GM12801 (cell line): ENCODE data around the gene USE1.

Experiments
- TF ChIP-seq, protein P1 (sequence below): IDR thresholded peaks from one replicate; pipeline ENCODE4 v1.5.1; 2011; ENCODE audit warnings: control low read depth; ENCODE audit not compliant: insufficient read length; ENCODE audit errors: extremely low read depth

USE1 gene

DNA sequence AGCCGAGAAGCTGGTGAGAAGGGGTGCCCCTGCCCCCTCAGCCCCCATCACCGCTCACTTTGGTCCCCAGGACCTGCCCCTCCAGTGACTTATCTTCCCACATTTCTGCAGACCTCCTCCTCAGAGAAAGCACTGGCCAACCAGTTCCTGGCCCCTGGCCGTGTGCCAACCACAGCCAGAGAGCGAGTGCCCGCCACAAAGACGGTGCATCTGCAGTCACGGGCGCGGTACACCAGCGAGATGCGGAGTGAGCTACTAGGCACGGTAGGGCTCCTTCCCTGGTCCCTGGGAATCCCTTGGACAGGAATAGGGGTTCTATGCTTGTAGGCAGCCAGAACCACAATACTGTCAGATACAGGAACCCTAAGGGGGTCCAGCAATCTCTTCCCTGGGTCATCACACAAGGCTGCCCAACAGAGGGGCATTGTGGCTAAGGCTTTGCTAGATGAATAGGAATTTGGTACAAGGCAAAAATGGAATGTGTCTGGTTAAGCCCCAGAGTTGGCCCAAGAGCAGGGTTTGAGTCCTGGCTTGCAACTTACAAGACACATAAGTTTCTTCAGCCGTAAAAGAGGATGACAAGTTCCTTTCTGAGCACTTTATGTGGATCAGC is 1.0 kb downstream of the USE1 start:
- TF ChIP-seq, protein P1, sequence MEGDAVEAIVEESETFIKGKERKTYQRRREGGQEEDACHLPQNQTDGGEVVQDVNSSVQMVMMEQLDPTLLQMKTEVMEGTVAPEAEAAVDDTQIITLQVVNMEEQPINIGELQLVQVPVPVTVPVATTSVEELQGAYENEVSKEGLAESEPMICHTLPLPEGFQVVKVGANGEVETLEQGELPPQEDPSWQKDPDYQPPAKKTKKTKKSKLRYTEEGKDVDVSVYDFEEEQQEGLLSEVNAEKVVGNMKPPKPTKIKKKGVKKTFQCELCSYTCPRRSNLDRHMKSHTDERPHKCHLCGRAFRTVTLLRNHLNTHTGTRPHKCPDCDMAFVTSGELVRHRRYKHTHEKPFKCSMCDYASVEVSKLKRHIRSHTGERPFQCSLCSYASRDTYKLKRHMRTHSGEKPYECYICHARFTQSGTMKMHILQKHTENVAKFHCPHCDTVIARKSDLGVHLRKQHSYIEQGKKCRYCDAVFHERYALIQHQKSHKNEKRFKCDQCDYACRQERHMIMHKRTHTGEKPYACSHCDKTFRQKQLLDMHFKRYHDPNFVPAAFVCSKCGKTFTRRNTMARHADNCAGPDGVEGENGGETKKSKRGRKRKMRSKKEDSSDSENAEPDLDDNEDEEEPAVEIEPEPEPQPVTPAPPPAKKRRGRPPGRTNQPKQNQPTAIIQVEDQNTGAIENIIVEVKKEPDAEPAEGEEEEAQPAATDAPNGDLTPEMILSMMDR = no peak

DNA sequence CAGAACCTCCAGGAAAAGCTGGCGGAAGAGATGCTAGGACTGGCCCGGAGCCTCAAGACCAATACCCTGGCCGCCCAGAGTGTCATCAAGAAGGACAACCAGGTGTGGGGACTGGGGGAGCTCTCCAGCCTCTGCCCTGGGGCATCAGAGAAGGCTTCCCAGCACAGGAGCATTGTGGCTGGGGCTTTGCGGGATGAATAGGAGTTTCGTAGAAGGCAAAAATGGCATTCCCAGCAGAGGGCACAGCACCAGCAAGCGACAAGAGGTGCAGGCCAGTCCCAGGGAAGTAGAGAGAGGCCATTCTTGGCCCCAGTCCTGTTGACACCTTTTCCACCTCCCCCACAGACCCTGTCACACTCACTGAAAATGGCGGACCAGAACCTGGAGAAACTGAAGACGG is 4.1 kb downstream of the USE1 start:
- TF ChIP-seq, protein P1 = no peak

DNA sequence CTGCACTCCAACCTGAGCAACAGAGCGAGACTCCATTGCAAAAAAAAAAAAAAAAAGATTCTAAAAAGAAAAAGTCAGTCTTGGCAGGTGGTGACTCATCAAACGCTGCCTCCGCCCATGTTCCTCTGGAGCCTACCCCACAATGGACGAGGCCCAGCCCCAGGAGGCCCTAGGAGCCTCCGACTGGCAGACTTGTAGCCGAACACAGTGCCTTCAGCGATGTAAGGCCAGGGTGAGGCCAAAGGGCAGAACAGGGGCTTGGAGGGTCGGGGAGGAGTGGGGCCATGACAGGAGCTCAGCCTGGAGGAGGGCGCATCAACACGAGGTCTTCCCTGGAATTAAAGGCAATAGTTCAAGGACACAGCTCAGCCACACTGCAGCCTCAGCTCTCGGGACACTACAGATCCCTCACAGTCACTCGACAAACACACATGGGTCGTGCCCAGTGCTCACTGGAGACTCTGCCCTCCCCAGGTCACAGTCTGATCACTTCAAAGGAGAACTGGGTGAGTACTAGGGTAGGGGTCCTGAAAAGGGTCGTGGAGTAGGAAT is 5.1 kb downstream of the USE1 start:
- TF ChIP-seq, protein P1 = no peak

- TF ChIP-seq, protein P1 = no peak
Measured at GRCh38 chr19:17225053-17225452, 9.9 kb downstream of the USE1 start.

- TF ChIP-seq, protein P1 = no peak
Measured at GRCh38 chr19:17226002-17226933, 11.1 kb downstream of the USE1 start, which contains the start of gene OCEL1. TSS of gene OCEL1 (plus strand) at chr19:17226226. CDS start at chr19:17226248, 22 bp downstream.

DNA sequence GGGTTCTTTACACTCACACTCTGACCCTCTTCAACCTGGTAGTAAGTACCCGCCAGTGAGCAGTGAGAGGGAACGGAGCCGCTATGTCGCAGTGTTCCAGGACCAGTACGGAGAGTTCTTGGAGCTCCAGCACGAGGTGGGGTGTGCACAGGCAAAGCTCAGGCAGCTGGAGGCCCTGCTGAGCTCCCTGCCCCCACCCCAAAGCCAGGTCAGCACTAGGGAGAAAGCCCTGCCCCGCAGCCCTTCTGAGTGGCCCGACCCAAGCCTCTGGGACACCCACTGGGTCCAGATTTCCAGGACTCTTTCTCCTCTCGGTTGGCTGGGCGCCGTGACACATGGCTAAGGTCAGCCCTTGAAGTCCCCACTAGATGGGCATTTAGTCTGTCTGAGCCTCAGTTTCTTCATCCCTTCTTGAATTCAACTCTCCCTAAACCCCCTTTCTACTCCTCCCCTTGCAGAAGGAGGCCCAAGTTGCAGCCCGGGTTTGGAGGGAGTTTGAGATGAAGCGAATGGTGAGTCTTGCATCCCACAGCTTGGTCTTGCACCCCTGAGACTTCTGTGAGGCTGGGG is 12.7 kb downstream of the USE1 start:
- TF ChIP-seq, protein P1 = no peak

GRCh38 chr19:17229890-17230289 is 14.7 kb downstream of the USE1 start:
- TF ChIP-seq, protein P1 = no peak
